ENCODE results near the gene MLLT3.

MLLT3 gene

DNA sequence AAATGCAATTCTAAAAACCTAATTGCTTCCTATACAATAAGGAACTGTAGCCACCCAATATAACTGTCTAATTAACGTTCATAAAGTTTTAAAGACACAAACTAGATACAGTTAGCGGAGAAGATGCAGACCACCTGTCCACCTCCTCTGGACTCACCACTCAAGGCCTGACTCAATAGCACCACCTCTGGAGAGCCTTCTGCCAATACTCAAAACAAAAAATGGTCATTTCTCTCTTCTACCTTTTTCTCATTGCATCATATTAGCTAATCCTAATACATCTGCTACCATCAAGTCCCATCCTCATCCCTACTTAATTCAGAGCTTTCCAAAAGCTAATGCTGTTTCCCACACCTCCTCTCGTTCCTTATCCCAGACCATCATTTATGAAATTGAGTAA lies 159.9 kb downstream of the MLLT3 start:
- no peaks in the 10 kb centered on the region for H3K9me3 ChIP-seq (ENCODE audit: insufficient read depth, low read length)
- H3K9ac ChIP-seq (ENCODE audit: low read length): no peak overlapping the region
- no peaks in the 10 kb centered on the region; the same call in 1 of the 2 replicates for H3K79me2 ChIP-seq (ENCODE audit: insufficient read depth, low read length)
- H4K20me1 ChIP-seq (ENCODE audit: low read depth, low read length): peaks cover 14% of the 10 kb centered on the region
- H2AFZ ChIP-seq (ENCODE audit: low read depth, low read length, severe bottlenecking): no peak overlapping the region
- no peak overlapping the region for H3K4me3 ChIP-seq (ENCODE audit: insufficient read depth, low read length, poor library complexity, severe bottlenecking)
- TF ChIP-seq, protein P1, sequence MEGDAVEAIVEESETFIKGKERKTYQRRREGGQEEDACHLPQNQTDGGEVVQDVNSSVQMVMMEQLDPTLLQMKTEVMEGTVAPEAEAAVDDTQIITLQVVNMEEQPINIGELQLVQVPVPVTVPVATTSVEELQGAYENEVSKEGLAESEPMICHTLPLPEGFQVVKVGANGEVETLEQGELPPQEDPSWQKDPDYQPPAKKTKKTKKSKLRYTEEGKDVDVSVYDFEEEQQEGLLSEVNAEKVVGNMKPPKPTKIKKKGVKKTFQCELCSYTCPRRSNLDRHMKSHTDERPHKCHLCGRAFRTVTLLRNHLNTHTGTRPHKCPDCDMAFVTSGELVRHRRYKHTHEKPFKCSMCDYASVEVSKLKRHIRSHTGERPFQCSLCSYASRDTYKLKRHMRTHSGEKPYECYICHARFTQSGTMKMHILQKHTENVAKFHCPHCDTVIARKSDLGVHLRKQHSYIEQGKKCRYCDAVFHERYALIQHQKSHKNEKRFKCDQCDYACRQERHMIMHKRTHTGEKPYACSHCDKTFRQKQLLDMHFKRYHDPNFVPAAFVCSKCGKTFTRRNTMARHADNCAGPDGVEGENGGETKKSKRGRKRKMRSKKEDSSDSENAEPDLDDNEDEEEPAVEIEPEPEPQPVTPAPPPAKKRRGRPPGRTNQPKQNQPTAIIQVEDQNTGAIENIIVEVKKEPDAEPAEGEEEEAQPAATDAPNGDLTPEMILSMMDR (IDR thresholded peaks at IDR 0.05; ENCODE audit: insufficient read depth, low read length, poor library complexity, severe bottlenecking): no peak
- no peak for TF ChIP-seq EZH2phosphoT487 (conservative IDR thresholded peaks at IDR 0.05; ENCODE audit: low read length)
- H3K27ac ChIP-seq (ENCODE audit: low read depth, low read length): no peak overlapping the region
- H3K27me3 ChIP-seq (ENCODE audit: low read length): no peaks in the 10 kb centered on the region
- H3K4me2 ChIP-seq (ENCODE audit: low read depth, low read length, poor library complexity, severe bottlenecking): no peak overlapping the region
- no peaks in the 10 kb centered on the region for H3K36me3 ChIP-seq (ENCODE audit: low read length)
- H3F3A ChIP-seq (ENCODE audit: insufficient read depth): no peaks in the 10 kb centered on the region
- H3K9me2 ChIP-seq (replicated peaks; ENCODE audit: insufficient read depth, low read length): no peaks in the 10 kb centered on the region

DNA sequence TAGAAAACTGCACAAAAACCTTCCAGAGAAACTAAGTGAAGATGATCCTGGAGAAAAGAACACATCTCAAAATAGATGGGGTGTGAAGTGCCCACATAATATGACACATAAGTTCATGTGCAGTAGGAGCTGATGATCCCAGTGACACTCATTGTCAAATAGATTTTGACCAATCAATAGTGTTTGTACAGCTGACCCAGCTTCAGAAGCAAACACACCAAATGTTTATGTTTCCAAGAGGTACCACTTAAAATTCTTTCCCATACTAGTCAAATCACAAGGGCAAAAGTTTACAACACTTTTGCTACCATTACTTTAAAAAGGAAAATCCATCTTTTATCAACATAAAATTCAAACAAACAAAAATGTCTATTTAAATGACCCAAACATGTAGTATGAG lies 175.0 kb downstream of the MLLT3 start:
- Histone ChIP-seq H3K27ac (ENCODE audit: low read depth, low read length) (no peak overlapping the region), H4K20me1 (ENCODE audit: low read depth, low read length) (no peaks in the 10 kb centered on the region), H3K36me3 (ENCODE audit: low read length) (peaks cover 8% of the 10 kb centered on the region; the same call in 1 of the 2 replicates), H3K4me3 (ENCODE audit: insufficient read depth, low read length, poor library complexity, severe bottlenecking) (no peak overlapping the region), H2AFZ (ENCODE audit: low read depth, low read length, severe bottlenecking) (no peak overlapping the region), H3K27me3 (ENCODE audit: low read length) (no peaks in the 10 kb centered on the region), H3F3A (ENCODE audit: insufficient read depth) (no peaks in the 10 kb centered on the region), H3K4me2 (ENCODE audit: low read depth, low read length, poor library complexity, severe bottlenecking) (no peak overlapping the region), H3K9ac (ENCODE audit: low read length) (no peak overlapping the region), H3K9me3 (ENCODE audit: insufficient read depth, low read length) (no peaks in the 10 kb centered on the region), H3K9me2 (replicated peaks; ENCODE audit: insufficient read depth, low read length) (no peaks in the 10 kb centered on the region), H3K79me2 (ENCODE audit: insufficient read depth, low read length) (no peaks in the 10 kb centered on the region)
- TF ChIP-seq, protein P1 (IDR thresholded peaks at IDR 0.05; ENCODE audit: insufficient read depth, low read length, poor library complexity, severe bottlenecking): no peak
- no peak for TF ChIP-seq EZH2phosphoT487 (conservative IDR thresholded peaks at IDR 0.05; ENCODE audit: low read length)

DNA sequence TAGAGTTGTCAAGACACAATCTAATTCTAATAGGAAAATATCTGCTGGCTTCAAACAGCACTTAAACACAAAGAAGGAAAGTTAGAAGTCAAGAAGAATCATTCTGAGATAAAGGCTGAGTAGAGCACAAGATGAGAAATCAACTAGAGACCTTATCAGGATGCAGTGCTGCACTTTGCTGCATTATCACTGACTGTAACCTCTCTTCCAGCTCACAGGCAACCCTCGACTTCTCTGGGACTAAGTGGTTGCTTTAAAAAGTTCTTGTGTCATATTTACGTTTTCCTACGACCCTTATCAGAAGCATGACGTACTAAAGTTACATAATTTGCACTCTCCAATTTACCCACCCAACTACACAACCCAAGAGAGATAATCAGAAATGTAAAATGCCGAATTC lies 176.1 kb downstream of the MLLT3 start:
- Histone ChIP-seq H3K27me3 (ENCODE audit: low read length) (no peaks in the 10 kb centered on the region), H3K9me2 (replicated peaks; ENCODE audit: insufficient read depth, low read length) (no peaks in the 10 kb centered on the region), H3K36me3 (ENCODE audit: low read length) (peaks cover 8% of the 10 kb centered on the region; the same call in 1 of the 2 replicates), H2AFZ (ENCODE audit: low read depth, low read length, severe bottlenecking) (no peak overlapping the region), H3F3A (ENCODE audit: insufficient read depth) (no peaks in the 10 kb centered on the region), H3K9ac (ENCODE audit: low read length) (no peak overlapping the region), H3K4me3 (ENCODE audit: insufficient read depth, low read length, poor library complexity, severe bottlenecking) (no peak overlapping the region), H3K27ac (ENCODE audit: low read depth, low read length) (no peak overlapping the region), H3K9me3 (ENCODE audit: insufficient read depth, low read length) (no peaks in the 10 kb centered on the region), H3K4me2 (ENCODE audit: low read depth, low read length, poor library complexity, severe bottlenecking) (no peak overlapping the region), H4K20me1 (ENCODE audit: low read depth, low read length) (no peaks in the 10 kb centered on the region), H3K79me2 (ENCODE audit: insufficient read depth, low read length) (no peaks in the 10 kb centered on the region)
- TF ChIP-seq EZH2phosphoT487 (conservative IDR thresholded peaks at IDR 0.05; ENCODE audit: low read length): no peak
- TF ChIP-seq, protein P1 (IDR thresholded peaks at IDR 0.05; ENCODE audit: insufficient read depth, low read length, poor library complexity, severe bottlenecking): no peak

Measured in SU-DHL-6 (cell line).